K562 treated with DMSO at 1 percent for 12 hours (cell line): ENCODE measurements around the gene APOC1. TPM values are rescaled to one million over a fixed set of nuclear protein-coding genes. Genes with fewer than 3 reads are reported as not detected.

Source experiments
- total RNA-seq: library from RNA; unstranded; fragments of 300-600 nt; gene quantifications from 2 replicates; pipeline ENCODE4 v1.2.3, GENCODE V29; 2022; ENCODE audit not compliant: insufficient read depth

APOC1 gene
- 862 and 1,208 TPM in 2 replicates for total RNA-seq

GRCh38 chr19:44914433-44915206 is at the start of gene APOC1:
APOC1 (plus strand) TSS chr19:44914608; CDS start chr19:44914892, 284 bp downstream.

GRCh38 chr19:44891016-44891882 is 23.2 kb upstream of the APOC1 start, which contains the start of gene TOMM40:
TOMM40 (plus strand) TSS chr19:44891254; CDS start chr19:44891416, 162 bp downstream.

DNA sequence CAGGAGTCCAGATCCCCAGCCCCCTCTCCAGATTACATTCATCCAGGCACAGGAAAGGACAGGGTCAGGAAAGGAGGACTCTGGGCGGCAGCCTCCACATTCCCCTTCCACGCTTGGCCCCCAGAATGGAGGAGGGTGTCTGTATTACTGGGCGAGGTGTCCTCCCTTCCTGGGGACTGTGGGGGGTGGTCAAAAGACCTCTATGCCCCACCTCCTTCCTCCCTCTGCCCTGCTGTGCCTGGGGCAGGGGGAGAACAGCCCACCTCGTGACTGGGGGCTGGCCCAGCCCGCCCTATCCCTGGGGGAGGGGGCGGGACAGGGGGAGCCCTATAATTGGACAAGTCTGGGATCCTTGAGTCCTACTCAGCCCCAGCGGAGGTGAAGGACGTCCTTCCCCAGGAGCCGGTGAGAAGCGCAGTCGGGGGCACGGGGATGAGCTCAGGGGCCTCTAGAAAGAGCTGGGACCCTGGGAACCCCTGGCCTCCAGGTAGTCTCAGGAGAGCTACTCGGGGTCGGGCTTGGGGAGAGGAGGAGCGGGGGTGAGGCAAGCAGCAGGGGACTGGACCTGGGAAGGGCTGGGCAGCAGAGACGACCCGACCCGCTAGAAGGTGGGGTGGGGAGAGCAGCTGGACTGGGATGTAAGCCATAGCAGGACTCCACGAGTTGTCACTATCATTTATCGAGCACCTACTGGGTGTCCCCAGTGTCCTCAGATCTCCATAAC is 8.8 kb upstream of the APOC1 start, which contains the start of gene APOE:
Gene APOE (plus strand): TSS at position 360 of the 724 bp plus-strand sequence. CDS start 829 bp downstream, outside the sequence.

GRCh38 chr19:44942067-44942571 is 27.7 kb downstream of the APOC1 start, which contains the start of gene APOC4:
APOC4 (plus strand) TSS chr19:44942237; CDS start chr19:44942278, 41 bp downstream.

DNA sequence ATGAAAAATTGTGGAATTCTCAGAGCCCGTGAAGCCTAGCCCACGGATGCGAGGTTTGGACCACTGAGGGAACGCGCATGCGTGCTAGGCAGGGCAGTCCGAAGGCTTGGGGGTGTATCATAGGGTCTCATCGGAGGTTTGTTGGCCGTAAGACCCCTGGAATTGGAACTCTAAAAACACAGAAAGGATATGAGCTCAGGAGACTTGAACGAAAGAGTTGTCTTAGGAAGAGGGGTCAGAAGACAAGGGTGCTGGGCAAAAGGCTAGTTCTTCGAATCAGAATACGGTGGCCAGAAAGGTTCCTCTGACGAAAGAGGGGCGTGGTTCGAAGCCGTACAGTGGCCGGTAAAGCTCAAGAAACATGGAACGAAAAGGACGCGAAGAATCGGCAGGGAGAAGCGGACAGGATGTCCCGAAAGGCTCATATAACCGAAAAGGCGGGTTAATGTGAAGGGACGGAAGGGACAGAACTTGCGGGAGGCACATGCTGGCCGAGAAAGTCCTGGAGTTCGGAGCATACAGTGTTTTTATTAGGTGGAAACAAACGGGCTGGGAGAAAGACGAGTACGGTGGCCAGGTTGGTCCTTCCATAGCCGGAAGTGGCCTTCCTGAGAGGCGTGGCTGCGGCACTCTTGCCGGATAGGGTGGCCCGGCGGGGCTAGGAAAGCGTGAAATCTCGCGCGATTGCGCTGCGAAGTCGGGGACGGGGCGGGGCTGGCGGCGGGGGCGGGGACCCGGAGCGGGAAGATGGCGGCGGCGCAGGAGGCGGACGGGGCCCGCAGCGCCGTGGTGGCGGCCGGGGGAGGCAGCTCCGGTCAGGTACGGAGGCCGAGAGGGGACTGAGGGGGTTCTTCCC is 40.5 kb downstream of the APOC1 start, which contains the start of gene CLPTM1:
Gene CLPTM1 (plus strand): TSS at position 732 of the 856 bp plus-strand sequence. CDS start 16 bp downstream, at position 748.

Other genes with a start within 250 kb of the APOC1 start
- gene CEACAM19, start 243.1 kb upstream of the APOC1 start, total RNA-seq: 2.2 and 4.8 TPM in 2 replicates
- not detected in 2 replicates for gene CEACAM16, start 215.5 kb upstream of the APOC1 start, total RNA-seq
- gene BCL3, start 165.9 kb upstream of the APOC1 start, total RNA-seq: 20.0 and 22.6 TPM in 2 replicates
- not detected in 2 replicates for gene CBLC, start 136.7 kb upstream of the APOC1 start, total RNA-seq
- 2.7 and 6.7 TPM in 2 replicates for gene BCAM, start 105.5 kb upstream of the APOC1 start, total RNA-seq
- 80.1 and 110 TPM in 2 replicates for gene NECTIN2, start 68.3 kb upstream of the APOC1 start, total RNA-seq
- gene TOMM40, start 23.4 kb upstream of the APOC1 start, total RNA-seq: 89.4 and 92.1 TPM in 2 replicates
- gene APOE, start 8.8 kb upstream of the APOC1 start, total RNA-seq: 886 and 1,766 TPM in 2 replicates
- not detected in 2 replicates for gene APOC4, start 27.6 kb downstream of the APOC1 start, total RNA-seq
- gene APOC2, start 31.4 kb downstream of the APOC1 start, total RNA-seq: not detected in 2 replicates
- gene CLPTM1, start 40.8 kb downstream of the APOC1 start, total RNA-seq: 66.2 and 105 TPM in 2 replicates
- 12.8 and 15.2 TPM in 2 replicates for gene RELB, start 86.9 kb downstream of the APOC1 start, total RNA-seq
- 30.7 and 41.2 TPM in 2 replicates for gene CLASRP, start 124.4 kb downstream of the APOC1 start, total RNA-seq
- gene ZNF296, start 161.9 kb downstream of the APOC1 start, total RNA-seq: 4.0 and 6.2 TPM in 2 replicates
- gene GEMIN7, start 164.7 kb downstream of the APOC1 start, total RNA-seq: 39.3 and 48.7 TPM in 2 replicates
- 14.3 and 29.4 TPM in 2 replicates for gene PPP1R37, start 178.6 kb downstream of the APOC1 start, total RNA-seq
- 0.25 and 0.73 TPM in 2 replicates for gene NKPD1, start 246.4 kb downstream of the APOC1 start, total RNA-seq